ENCODE data around the gene ZFP3.
"Not testable (repeated sequence)": the region's sequence is repeated elsewhere in the genome, so short reads cannot be mapped to it uniquely, and the experiment has no call there.

The ZFP3 gene

DNA sequence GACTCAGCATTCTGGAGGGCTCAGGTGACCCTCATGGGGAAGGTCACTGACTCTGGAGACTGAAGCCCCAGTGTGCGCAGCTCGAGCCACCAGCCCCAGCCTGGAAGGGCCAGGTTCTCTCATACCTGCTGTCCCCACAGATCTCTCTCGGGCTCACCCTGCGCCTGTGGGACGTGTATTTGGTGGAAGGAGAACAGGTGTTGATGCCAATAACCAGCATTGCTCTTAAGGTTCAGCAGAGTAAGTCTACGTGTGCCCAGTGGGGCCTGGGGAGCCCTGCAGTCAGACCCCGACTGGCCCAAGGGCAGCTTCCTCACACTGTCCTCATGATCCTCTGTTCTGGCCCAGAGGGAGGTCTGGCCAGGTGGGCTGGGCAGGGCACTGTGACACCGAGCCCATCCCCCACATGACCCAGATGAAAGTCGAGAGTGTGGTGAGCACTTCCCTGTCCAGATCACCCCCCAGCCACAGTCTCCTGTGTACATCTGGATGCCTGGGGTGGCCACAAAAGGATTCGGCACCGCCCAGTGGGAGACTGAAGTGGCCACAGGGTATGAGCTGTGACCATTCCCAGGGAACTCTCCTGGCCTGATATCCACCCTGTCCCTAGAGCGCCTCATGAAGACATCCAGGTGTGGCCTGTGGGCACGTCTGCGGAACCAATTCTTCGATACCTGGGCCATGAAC is 59.4 kb downstream of the ZFP3 start:
- DNase-seq, result not testable (repeated sequence)

DNA sequence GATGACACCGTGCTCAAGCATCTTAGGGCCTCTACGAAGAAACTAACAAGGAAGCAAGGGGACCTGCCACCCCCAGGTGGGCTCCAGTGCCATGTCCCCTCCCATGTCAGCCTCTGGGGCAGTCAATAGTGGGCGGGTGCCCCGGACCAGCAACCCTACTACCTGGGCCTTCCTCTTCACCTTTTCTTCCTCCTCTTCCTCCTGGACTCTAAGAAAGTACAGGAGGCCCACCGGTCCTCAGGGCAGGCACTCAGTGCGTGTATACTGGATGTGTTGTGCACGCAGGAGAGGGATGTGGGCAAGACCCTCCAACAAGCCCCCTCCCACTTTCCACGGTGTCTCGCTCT is 59.9 kb downstream of the ZFP3 start:
- DNase-seq, result not testable (repeated sequence)

DNA sequence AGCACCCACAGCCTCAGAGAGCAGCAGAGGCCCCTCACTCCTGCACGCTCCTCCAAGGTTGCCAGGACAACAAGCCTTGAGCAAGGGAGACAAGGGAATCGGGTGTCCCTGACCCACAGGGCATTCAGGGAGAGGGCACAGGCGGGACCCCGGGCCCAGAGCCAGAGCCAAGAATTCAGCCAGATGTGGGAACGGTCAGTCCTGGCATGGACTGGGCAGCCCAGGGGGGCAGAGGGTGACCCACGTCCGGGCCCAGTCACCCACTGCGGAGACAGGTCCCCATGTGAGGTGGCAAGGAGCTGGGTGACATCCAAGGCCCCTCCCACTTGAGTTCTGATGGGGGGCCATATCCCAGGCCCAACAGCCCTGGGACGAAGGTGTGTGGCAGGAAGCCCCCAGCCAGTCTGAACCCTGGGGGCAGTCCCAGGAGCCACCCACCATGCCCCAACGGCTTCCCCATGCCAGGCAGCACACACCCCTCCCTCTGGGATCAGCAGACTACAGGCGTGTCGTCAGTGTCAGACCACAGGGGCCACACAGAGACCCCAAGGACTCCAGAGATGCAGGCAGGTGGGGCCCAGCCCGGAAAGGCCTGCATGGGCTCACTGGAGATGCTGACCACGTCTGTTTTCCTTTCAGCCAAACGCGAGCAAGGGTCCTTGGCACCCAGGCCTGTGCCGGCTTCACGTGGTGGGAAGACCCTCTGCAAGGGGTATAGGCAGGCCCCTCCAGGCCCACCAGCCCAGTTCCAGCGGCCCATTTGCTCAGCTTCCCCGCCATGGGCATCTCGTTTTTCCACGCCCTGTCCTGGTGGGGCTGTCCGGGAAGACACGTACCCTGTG is 60.6 kb downstream of the ZFP3 start:
- DNase-seq, result no peak

DNA sequence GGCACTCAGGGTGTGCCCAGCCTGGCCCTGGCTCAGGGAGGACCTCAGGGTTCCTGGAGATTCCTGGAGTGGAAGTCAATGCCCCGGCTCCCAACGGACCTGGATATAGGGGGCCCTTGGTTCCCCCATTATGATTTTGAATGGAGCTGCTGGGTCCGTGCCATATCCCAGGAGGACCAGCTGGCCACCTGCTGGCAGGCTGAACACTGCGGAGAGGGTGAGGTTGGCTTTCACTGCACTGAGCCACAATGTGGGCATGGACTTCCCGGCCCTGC is 61.1 kb downstream of the ZFP3 start:
- DNase-seq, result no peak

DNA sequence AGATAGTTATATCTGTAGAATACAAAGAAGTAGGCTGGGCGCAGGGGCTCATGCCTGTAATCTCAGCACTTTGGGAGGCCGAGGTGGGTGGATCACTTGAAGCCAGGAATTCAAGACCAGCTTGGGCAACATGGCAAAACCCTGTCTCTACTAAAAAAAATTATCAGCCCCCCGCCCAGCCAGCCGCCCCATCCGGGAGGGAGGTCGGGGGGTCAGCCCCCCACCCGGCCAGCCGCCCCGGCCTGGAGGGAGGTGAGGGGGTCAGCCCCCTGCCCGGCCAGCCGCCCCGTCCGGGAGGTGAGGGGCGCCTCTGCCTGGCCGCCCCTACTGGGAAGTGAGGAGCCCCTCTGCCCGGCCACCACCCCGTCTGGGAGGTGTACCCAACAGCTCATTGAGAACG is 64.6 kb downstream of the ZFP3 start:
- not testable (repeated sequence) for DNase-seq

Data from hypothalamus (tissue), 51 donors.